ENCODE results near the gene GRK7.
"Not testable (repeated sequence)": the region's sequence is repeated elsewhere in the genome, so short reads cannot be mapped to it uniquely, and the experiment has no call there.

GRCh38 chr3:141762552-141762951 lies 656 bp upstream of the GRK7 start:
- TF ChIP-seq CTCF (IDR thresholded peaks at IDR 0.05; ENCODE audit: insufficient read depth, low read depth, low read length); EZH2 (IDR thresholded peaks at IDR 0.05; ENCODE audit: insufficient read depth, low read length): not testable (repeated sequence)
